ENCODE data around the gene ADCY3. TPM values are rescaled to one million over a fixed set of nuclear protein-coding genes. Genes with fewer than 3 reads are reported as not detected.

Gene ADCY3
- total RNA-seq, 3 donors from 2014 or later: 29.3 to 89.1 (median 56.1) TPM

DNA sequence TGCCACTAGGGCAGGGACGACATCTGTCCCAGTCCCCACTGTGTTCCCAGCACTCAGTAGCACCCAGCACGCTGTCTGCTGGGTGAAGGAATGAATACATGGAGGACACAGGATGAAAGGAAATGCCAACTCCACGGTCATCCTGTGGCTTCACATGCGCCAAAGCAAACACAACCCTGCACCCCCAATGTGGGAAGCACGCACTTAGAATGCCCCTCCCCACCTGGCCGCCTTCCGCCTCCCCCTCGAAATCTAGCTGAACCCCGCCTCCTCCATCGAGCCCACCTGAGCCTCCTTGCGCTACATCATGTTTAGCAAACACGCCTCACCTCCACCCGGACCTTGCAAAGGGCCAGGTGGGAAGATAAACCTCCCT lies 33.9 kb downstream of the ADCY3 start:
- Histone ChIP-seq H3K27ac (peak overlapping the region in 1 of 2 donors; percentile 74), H3K4me3 (no peak overlapping the region), H3K36me3 (no peaks in the 10 kb centered on the region), H3K4me1 (peaks cover 0 to 7% of the 10 kb centered on the region in 2 donors), H3K9me3 (no peaks in the 10 kb centered on the region), H3K27me3 (no peaks in the 10 kb centered on the region)
- no peak for DNase-seq (ENCODE audit: low spot score in 2 of 2)
- TF ChIP-seq POLR2A (IDR thresholded peaks at IDR 0.05) (no peak), POLR2AphosphoS5 (IDR thresholded peaks at IDR 0.05) (no peak)
- TF ChIP-seq, protein P1, sequence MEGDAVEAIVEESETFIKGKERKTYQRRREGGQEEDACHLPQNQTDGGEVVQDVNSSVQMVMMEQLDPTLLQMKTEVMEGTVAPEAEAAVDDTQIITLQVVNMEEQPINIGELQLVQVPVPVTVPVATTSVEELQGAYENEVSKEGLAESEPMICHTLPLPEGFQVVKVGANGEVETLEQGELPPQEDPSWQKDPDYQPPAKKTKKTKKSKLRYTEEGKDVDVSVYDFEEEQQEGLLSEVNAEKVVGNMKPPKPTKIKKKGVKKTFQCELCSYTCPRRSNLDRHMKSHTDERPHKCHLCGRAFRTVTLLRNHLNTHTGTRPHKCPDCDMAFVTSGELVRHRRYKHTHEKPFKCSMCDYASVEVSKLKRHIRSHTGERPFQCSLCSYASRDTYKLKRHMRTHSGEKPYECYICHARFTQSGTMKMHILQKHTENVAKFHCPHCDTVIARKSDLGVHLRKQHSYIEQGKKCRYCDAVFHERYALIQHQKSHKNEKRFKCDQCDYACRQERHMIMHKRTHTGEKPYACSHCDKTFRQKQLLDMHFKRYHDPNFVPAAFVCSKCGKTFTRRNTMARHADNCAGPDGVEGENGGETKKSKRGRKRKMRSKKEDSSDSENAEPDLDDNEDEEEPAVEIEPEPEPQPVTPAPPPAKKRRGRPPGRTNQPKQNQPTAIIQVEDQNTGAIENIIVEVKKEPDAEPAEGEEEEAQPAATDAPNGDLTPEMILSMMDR (IDR thresholded peaks at IDR 0.05): no peak
- intact Hi-C loops (cut with DNase I; ENCODE audit: low total_unique reads): no loop called here

DNA sequence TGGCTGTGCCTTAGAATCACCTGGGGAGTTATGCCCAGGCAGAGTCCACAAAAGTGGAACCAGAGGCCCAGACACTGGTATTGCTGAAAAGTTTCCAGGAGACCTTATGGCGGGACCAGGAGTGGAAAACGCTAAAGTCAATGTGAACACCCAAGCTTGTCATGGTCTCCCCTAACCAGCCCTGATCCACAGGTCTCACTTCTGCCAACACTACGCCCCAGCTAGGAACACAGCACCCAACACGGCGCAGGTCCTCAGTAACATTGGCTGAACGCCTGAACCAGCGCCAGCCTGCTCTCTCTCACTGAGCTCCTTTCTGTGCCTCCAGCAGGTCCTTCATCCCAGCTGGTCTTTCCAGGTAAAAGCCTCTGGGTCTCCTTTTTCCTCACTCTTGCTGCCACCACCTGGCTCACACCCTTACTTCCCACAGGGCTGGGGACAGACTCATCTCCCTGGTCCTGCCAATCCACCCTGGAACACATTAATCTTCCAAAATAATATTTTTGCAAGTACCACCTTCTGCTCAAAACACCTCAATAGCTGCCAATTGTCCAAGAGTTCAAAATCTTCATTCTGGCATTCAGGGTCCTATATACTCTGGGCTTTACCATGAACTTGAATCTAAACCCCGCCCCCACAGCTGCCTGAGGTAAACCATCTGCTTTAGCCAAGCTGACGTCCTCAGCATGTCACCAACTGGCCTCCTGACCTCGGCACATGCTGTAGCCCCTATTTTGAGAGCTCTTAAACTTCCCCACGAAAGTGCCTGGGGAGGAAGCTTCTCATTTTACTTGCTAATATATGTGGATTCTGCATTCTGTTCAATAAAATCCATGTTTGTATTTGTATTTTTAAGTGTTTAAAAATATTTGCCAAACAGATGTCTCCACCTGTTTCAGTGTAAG lies 34.6 kb downstream of the ADCY3 start:
- Histone ChIP-seq H3K36me3 (no peaks in the 10 kb centered on the region), H3K4me1 (peaks cover 0 to 7% of the 10 kb centered on the region in 2 donors), H3K27ac (no peak overlapping the region), H3K27me3 (no peaks in the 10 kb centered on the region), H3K4me3 (no peak overlapping the region), H3K9me3 (no peaks in the 10 kb centered on the region)
- intact Hi-C loops (cut with DNase I; ENCODE audit: low total_unique reads): no loop called here
- DNase-seq (ENCODE audit: low spot score in 2 of 2): no peak
- TF ChIP-seq, protein P1 (IDR thresholded peaks at IDR 0.05): no peak
- TF ChIP-seq POLR2AphosphoS5 (IDR thresholded peaks at IDR 0.05) (no peak), POLR2A (IDR thresholded peaks at IDR 0.05) (no peak)

DNA sequence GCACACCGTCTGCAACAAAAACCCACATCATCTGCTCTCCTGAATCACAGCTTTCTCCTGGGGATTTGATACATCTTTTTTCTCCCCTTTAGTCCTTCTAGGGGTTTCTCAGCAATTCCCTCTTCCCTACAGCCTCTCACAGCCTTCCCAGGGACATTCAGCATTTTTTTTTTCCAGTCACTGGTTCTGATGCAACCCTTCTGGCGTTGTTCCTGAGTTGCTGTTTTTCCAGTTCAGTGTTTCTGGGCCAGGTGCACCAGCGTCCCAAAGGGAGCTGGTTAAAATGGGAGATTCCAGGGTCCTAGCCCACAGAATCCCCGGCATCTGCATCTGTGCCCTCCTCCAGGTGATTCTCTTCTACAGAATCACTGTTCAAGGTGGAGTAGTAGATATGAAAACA lies 36.1 kb downstream of the ADCY3 start:
- intact Hi-C loops (cut with DNase I; ENCODE audit: low total_unique reads): no loop called here
- no peak overlapping the region for H3K4me3 ChIP-seq
- no peak for TF ChIP-seq POLR2A (IDR thresholded peaks at IDR 0.05)
- TF ChIP-seq, protein P1 (IDR thresholded peaks at IDR 0.05): no peak
- no peak for TF ChIP-seq POLR2AphosphoS5 (IDR thresholded peaks at IDR 0.05)

DNA sequence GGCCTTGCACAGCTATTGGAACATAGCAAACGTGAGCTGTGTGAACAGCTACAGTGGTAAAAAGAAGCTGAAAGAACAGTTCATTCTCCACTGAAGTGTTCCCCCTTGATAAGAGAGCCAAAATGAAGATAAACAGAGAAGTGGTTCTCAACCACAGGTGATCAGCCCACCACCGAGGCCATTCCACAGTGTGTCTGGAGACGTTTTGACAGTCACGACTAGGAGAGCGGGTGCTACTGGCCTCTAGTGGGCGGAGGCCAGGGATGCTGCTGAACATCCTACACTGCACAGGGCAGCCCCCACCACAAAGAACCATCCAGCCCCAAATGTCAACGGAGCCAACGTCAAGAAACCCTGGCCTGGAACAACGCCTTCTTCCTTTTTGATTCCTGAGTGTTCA lies 38.4 kb downstream of the ADCY3 start:
- TF ChIP-seq POLR2A (IDR thresholded peaks at IDR 0.05) (no peak), POLR2AphosphoS5 (IDR thresholded peaks at IDR 0.05) (no peak)
- TF ChIP-seq, protein P1 (IDR thresholded peaks at IDR 0.05): no peak
- Histone ChIP-seq H3K4me3 (no peak overlapping the region), H3K4me1 (peaks cover 0 to 7% of the 10 kb centered on the region in 2 donors), H3K36me3 (no peaks in the 10 kb centered on the region), H3K27me3 (no peaks in the 10 kb centered on the region), H3K9me3 (no peaks in the 10 kb centered on the region), H3K27ac (peak overlapping the region in 1 of 2 donors; percentile 48)
- no peak for DNase-seq (ENCODE audit: low spot score in 2 of 2)
- intact Hi-C loops (cut with DNase I; ENCODE audit: low total_unique reads): no loop called here

More for the DNA sequence above, 36.1 kb downstream of the ADCY3 start:
- Histone ChIP-seq H3K4me1 (peaks cover 0 to 7% of the 10 kb centered on the region in 2 donors), H3K9me3 (no peaks in the 10 kb centered on the region), H3K27me3 (no peaks in the 10 kb centered on the region), H3K36me3 (no peaks in the 10 kb centered on the region), H3K27ac (peak overlapping the region in 1 of 2 donors; percentile 48)
- no peak for DNase-seq (ENCODE audit: low spot score in 2 of 2)

DNA sequence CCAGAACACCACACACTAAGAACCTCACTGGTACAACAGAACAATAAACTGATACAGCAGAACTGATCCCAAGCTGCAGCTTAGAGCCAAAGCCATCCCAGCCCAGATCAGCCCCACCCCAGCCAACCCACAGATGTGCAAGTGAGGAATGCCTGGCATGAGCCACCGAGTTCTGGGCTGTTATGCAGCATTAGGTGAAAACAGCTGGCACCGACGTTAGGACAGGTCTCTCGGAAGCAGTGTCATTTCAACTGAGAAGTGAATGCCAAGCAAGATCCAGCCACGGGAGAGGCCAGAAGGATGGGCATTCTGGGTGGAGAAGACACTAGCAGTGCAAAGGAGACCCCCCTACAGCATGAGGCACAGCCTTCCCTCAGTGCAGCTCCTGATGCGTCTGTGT lies 38.9 kb downstream of the ADCY3 start:
- Histone ChIP-seq H3K36me3 (no peaks in the 10 kb centered on the region), H3K4me3 (no peak overlapping the region), H3K27me3 (no peaks in the 10 kb centered on the region), H3K9me3 (no peaks in the 10 kb centered on the region), H3K4me1 (peaks cover 0 to 7% of the 10 kb centered on the region in 2 donors), H3K27ac (peak overlapping the region in 1 of 2 donors; percentile 48)
- DNase-seq (ENCODE audit: low spot score in 2 of 2): no peak
- intact Hi-C loops (cut with DNase I; ENCODE audit: low total_unique reads): no loop called here
- TF ChIP-seq POLR2A (IDR thresholded peaks at IDR 0.05) (no peak), POLR2AphosphoS5 (IDR thresholded peaks at IDR 0.05) (no peak)
- TF ChIP-seq, protein P1 (IDR thresholded peaks at IDR 0.05): no peak

All from breast epithelium (tissue), 4 donors.